Stimulated activated naive B cell treated with anti-CD40 and anti-IgM and Interleukin-4, amounts not matched to agents 10 μg/mL and 1 μg/mL and 100 μg/mL, for 72 hours (primary cell): ENCODE results near the gene PI4K2A.
A peak's percentile ranks its signal among the peaks of the same experiment; 100 is the strongest.
"Not testable (repeated sequence)": the region's sequence is repeated elsewhere in the genome, so short reads cannot be mapped to it uniquely, and the experiment has no call there.

ENCODE experiments used
- ATAC-seq, 2 donors: fragments of 150-1000 bp; cut with Tn5 transposase; replicated peaks; 2 replicates each; pipeline ENCODE4 v1.10.0; 2021; ENCODE audit warnings: moderate library complexity in 1 of 2
- DNase-seq: peaks from one replicate; pipeline ENCODE4 v3.0.0; 2021
- H3K27ac Mint-ChIP-seq: one replicate; pipeline ENCODE4 v1.8.0; 2022; ENCODE audit warnings: mild to moderate bottlenecking, mixed read lengths
- H3K27me3 Mint-ChIP-seq, 2 donors: one replicate each; pipeline ENCODE4 v1.8.0; 2022; ENCODE audit warnings: mixed read lengths in 2 of 2
- H3K36me3 Mint-ChIP-seq, 2 donors: one replicate each; pipeline ENCODE4 v1.8.0; 2022; ENCODE audit warnings: mixed read lengths in 2 of 2, mild to moderate bottlenecking in 1 of 2
- H3K4me1 Mint-ChIP-seq, 2 donors: one replicate each; pipeline ENCODE4 v1.8.0; 2022; ENCODE audit warnings: mixed read lengths in 2 of 2, mild to moderate bottlenecking in 1 of 2
- H3K4me3 Mint-ChIP-seq, 2 donors: one replicate each; pipeline ENCODE4 v1.8.0; 2022; ENCODE audit warnings: mild to moderate bottlenecking in 2 of 2, mixed read lengths in 2 of 2, moderate library complexity in 1 of 2
- H3K9me3 Mint-ChIP-seq, 2 donors: one replicate each; pipeline ENCODE4 v1.8.0; 2022; ENCODE audit warnings: mixed read lengths in 2 of 2, mild to moderate bottlenecking in 1 of 2

The PI4K2A gene

DNA sequence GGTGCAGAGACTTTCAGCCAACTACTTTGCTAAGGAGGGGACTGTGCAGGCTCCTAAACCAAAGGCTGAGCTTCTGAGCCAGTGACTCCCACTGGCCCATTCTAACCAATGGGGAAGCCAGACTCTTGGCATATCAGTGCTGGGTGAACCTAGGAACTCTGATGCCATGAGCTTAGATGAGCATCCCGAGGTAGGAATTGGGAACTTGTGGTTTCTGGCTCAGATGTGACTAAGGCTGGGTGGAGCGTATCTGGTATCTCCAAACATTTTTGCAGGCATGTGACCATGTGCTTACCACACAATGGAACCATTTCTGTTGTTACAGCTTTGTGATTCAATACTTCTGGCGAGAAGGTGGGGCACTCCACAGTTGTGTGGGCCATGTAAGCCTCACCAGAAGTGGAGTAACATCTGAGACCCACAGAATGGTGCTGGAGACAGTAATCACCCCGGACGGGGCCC is 49.1 kb downstream of the PI4K2A start:
- H3K4me3 Mint-ChIP-seq: no peak overlapping the region
- no peak overlapping the region for H3K27ac Mint-ChIP-seq
- peaks cover 0 to 7% of the 10 kb centered on the region in 2 donors for H3K27me3 Mint-ChIP-seq
- peaks cover 9 to 11% of the 10 kb centered on the region in 2 donors for H3K4me1 Mint-ChIP-seq
- H3K9me3 Mint-ChIP-seq: no peaks in the 10 kb centered on the region
- DNase-seq (no peak), ATAC-seq (no peak)
- H3K36me3 Mint-ChIP-seq: no peaks in the 10 kb centered on the region

DNA sequence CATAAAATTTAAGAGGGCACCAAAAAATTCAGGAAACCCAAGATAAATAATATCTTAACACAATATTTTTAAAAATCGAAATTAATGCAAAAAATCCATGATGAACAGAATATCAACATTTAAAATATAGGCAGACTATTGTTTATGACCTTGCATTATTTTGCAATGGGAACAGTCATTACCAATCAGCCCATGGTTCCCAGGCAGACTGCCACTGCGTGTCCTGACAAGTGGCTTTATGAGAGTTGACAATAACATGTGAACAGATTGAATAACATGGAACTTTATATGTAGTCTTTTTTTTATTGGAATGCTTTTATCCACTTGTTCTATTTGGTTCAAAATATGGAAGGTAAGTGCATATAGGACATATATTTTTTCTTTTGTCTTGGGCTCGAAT is 49.7 kb downstream of the PI4K2A start:
- Mint-ChIP-seq H3K9me3 (no peaks in the 10 kb centered on the region), H3K27me3 (peaks cover 0 to 7% of the 10 kb centered on the region in 2 donors), H3K36me3 (no peaks in the 10 kb centered on the region), H3K4me1 (peaks cover 9 to 11% of the 10 kb centered on the region in 2 donors), H3K4me3 (no peak overlapping the region), H3K27ac (no peak overlapping the region)
- DNase-seq: no peak
- ATAC-seq: no peak

DNA sequence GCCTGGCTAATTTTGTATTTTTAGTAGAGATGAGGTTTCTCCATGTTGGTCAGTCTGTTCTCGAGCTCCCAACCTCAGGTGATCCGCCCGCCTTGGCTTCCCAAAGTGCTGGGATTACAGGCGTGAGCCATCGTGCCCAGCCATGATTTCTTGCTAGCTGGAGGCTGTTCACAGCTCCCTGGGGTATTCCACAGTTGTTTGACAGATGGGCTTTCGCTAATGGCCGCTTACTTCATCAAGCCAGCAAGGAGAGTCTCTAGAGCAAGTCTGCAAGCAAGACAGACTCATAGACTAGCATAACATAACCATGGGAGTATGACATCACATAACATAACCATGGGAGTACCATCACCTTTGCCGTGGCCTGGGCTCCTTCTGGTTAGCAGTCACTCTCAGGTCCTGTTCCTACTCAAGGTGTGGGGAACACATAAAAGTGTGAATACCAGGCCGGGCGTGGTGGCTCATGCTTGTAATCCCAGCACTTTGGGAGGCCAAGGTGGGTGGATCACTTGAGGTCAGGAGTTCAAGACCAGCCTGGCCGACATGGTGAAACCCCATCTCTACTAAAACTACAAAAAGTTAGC is 57.7 kb downstream of the PI4K2A start:
- H3K27me3 Mint-ChIP-seq: peaks cover 10 to 19% of the 10 kb centered on the region in 2 donors
- DNase-seq, H3K9me3 Mint-ChIP-seq, H3K4me1 Mint-ChIP-seq, H3K36me3 Mint-ChIP-seq, H3K27ac Mint-ChIP-seq, H3K4me3 Mint-ChIP-seq, ATAC-seq: not testable (repeated sequence)

DNA sequence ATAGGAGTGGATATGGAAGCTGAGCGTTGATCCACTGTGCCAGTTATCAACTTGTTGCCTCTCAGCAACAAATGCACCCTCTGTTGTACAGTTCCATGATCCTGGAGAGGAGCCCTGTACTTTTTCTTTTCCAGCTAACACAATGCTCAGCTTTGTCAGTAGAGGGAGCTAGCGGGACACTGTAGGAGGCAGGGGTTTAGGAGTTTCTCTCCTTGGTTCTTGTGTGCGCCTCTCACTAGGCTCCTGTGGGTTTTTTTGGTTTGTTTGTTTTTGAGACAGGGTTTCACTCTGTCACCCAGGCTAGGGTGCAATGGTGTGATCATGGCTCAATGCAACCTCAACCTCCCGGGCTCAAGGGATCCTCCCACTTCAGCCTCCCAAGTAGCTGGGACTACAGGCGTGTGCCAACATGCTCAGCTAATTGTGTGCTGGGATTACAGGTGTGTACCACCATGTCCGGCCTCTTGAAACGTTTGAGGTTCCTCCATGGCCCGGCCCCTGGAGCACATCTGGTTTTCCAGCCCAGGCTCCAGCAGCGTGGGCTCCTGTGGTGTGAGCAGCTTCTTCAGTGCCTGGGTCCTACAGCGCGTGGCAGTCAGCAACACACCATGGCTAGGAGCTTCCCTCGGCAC is 61.1 kb downstream of the PI4K2A start:
- Mint-ChIP-seq H3K27ac (no peak overlapping the region), H3K9me3 (no peaks in the 10 kb centered on the region), H3K36me3 (no peaks in the 10 kb centered on the region), H3K27me3 (peaks cover 13 to 16% of the 10 kb centered on the region in 2 donors), H3K4me3 (no peak overlapping the region), H3K4me1 (peaks cover 0 to 1% of the 10 kb centered on the region in 2 donors)
- peak; percentile 90 to 93 for ATAC-seq
- peak; percentile 21 for DNase-seq

DNA sequence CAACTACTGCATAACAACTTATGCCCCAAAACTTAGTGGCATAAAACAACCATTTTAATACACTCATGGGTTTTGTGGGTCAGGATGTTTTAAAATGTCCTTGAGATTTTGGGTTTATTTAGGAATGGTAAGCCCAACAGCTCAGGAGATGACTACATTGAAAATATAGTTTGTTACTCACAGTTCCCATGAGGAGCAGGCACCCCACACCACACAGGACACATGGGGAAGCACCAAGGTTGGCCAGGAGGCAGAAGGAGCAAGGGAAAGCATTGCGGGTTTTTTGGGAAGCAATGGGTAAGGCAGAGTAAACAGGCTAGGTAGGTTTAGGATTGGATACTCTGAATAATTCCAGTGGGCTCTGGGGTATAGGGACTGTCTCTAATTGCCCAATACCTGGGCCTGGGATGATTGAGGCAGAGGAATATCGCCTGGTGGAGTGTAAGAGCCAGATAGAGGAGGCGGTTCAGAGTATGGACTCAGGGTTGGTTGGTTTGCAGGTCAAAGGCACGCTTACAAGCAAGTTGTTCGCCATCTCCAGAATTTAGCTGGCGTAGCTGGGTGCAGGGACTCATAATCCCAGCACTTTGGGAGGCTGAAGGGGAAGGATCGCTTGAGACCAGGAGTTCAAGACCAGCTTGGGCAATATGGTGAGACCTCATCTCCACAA is 63.1 kb downstream of the PI4K2A start:
- no peaks in the 10 kb centered on the region for H3K36me3 Mint-ChIP-seq
- H3K9me3 Mint-ChIP-seq: no peaks in the 10 kb centered on the region
- H3K27ac Mint-ChIP-seq: no peak overlapping the region
- H3K27me3 Mint-ChIP-seq: peaks cover 26 to 27% of the 10 kb centered on the region in 2 donors
- ATAC-seq (no peak), DNase-seq (no peak)
- peaks cover 0 to 1% of the 10 kb centered on the region in 2 donors for H3K4me1 Mint-ChIP-seq
- H3K4me3 Mint-ChIP-seq: no peak overlapping the region

DNA sequence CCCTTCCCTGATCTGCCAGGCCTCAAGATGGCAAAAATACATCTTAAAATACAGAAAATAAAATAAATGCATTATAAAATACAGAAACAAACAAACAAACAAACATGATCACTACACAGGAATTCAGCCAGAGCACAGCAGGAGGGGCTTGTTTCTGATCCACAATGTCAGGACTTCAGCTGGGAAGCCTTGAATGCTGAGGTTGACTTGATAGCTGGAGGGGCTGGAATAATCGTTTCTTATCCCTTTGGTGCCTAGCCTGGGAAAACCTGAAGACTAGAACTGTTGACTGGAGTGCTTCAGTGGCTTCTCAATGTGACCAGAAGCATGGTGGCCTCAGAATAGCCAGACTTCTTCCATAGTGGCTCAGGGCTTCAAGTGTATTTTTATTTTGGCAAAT is 63.9 kb downstream of the PI4K2A start:
- H3K4me3 Mint-ChIP-seq: no peak overlapping the region
- H3K27me3 Mint-ChIP-seq: peaks cover 32 to 35% of the 10 kb centered on the region in 2 donors
- no peak overlapping the region for H3K27ac Mint-ChIP-seq
- H3K4me1 Mint-ChIP-seq: peaks cover 1 to 4% of the 10 kb centered on the region in 2 donors
- no peaks in the 10 kb centered on the region for H3K36me3 Mint-ChIP-seq
- no peaks in the 10 kb centered on the region for H3K9me3 Mint-ChIP-seq
- DNase-seq (no peak), ATAC-seq (no peak)

DNA sequence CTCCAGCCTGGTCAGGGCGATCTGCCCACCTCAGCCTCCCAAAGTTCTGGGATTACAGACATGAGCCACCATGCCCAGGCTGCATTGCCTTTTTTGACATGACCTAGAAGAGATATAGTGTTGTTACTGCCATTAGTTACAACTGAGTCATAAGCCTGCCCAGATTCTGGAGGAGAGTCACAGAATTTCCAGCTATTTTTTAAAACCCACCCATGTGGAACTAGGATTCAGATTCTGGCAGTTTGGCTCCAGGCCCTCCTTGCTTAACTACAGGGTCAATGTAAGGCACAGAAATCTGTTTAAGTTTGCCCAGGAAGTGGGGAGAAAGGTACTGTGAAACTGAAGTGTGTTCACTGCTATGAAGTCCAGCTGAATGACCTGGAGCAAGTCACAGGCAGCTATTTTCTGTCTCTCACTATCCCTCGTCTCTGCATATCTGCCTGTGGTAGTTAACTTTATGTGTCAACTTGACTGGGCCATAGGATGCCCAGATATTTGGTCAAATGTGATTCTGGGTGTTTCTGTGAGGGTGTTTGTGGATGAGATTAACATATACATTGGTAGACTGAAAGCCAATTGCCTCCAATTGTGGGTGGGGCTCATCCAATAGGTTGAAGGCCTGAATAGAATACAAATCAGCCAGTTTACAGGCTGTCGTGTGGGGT is 64.7 kb downstream of the PI4K2A start:
- H3K27ac Mint-ChIP-seq: no peak overlapping the region
- H3K36me3 Mint-ChIP-seq: no peaks in the 10 kb centered on the region

DNA sequence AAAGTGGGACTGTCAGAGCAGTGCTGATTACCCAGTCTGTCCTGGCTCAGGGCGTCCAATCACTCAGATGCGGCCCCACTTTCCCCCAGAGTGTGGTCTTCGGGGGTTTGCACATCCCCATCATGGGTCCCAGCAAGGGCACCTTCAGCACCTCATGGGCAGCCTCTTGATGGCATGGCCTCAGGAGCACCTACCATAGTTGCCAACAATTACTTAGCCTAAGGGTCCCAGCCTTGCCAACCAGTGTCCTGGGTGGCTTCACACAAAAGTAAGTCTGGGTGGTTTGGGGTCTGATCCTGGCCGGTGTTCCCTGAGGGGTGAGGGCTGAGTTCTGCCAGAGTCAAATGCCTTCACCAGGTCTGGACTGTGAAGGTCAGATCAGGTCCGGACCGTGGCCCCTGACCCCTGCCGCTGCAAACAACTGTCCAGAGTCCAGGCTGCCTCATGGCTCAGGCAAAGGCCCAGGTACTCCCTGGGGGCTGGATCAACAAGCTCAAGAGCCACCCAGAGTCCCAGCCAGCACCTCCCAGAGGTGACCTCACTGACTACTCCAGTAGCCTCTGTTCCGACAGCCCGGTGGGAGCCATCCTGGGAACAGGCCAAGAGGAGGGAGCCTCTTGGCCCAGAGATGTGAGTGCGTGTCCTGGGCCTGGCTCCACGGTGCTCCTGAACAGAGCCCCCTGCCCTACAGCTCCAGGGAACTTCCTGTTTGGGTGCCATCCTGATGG is 66.8 kb downstream of the PI4K2A start:
- Mint-ChIP-seq H3K27me3 (peaks cover 37 to 54% of the 10 kb centered on the region in 2 donors), H3K27ac (no peak overlapping the region), H3K9me3 (no peaks in the 10 kb centered on the region), H3K4me3 (no peak overlapping the region), H3K4me1 (peaks cover 4 to 9% of the 10 kb centered on the region in 2 donors), H3K36me3 (no peaks in the 10 kb centered on the region)
- ATAC-seq (no peak), DNase-seq (no peak)

More for the DNA sequence above, 64.7 kb downstream of the PI4K2A start:
- DNase-seq: no peak
- peaks cover 1 to 9% of the 10 kb centered on the region in 2 donors for H3K4me1 Mint-ChIP-seq
- H3K4me3 Mint-ChIP-seq: no peak overlapping the region
- H3K27me3 Mint-ChIP-seq: peaks cover 34 to 43% of the 10 kb centered on the region in 2 donors
- H3K9me3 Mint-ChIP-seq: no peaks in the 10 kb centered on the region
- ATAC-seq: no peak

DNA sequence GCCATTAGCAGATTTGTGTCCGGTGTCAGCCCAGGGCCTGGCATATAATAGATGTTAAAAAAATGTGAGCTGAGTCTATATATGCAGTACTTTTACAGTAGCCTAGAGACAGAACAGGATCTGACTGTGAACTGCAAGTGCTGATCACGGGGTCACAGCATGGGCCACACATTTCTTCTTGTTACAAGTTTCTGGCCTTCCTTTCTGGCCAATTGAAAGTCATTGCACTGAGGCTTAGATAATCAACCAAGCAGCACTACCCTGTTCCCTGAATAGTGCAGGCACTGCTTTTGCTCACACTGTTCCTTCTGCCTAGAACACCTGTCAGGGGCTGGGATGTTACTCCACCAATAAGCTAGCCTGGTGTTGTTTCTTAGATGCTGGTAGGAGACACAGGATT is 67.7 kb downstream of the PI4K2A start:
- no peaks in the 10 kb centered on the region for H3K36me3 Mint-ChIP-seq
- H3K4me3 Mint-ChIP-seq: no peak overlapping the region
- H3K27me3 Mint-ChIP-seq: peaks cover 41 to 60% of the 10 kb centered on the region in 2 donors
- ATAC-seq (no peak), DNase-seq (no peak)
- no peak overlapping the region for H3K27ac Mint-ChIP-seq
- H3K9me3 Mint-ChIP-seq: no peaks in the 10 kb centered on the region
- peaks cover 9 to 15% of the 10 kb centered on the region in 2 donors for H3K4me1 Mint-ChIP-seq

DNA sequence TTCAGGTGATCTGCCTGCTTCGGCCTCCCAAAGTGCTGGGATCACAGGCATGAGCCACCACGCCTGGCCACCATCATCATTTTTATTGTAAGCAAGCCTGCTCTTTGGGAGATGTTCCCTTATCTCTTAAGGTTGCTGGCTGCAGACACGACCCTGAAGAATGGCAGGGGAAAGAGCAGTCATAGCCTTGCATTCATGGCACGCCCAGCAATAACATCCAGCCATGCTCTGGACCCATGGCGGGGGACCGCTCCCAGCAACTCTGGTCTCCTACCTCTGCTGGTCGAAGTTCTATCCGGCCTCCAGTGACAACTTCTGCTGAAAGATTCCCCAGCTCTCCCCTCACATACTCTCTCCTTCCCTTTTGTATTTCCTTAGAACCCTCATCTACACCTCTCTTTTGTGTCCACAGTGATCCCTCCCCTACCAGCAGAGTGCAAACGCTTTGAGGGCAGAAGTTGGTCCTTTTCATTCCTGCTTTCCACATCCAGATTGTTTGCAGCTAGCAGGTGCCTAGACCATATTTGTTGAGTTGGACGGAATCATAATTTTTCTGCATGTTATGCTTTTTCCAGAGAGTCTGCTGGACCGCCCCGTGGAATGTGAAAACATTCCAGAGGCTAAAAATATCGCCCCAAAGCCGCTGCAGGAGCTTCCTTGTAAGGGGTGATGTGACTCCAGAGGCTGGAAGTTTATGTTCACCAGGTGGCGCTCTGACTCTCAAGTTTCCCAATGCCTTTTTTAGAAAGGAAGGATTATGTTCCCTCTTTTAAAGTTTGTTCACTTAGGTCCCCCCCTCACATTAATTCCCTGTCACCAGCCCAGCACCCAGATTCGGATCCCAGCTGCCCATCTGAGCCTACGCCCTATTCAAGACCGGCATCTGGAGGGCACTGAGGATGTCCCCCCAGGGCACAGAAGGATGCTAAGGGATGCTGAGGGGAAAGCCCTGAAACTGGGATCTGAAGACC is 68.8 kb downstream of the PI4K2A start:
- H3K36me3 Mint-ChIP-seq: no peaks in the 10 kb centered on the region
- H3K4me3 Mint-ChIP-seq: no peak overlapping the region
- no peaks in the 10 kb centered on the region for H3K9me3 Mint-ChIP-seq
- DNase-seq (no peak), ATAC-seq (no peak)
- no peak overlapping the region for H3K27ac Mint-ChIP-seq
- peaks cover 33 to 63% of the 10 kb centered on the region in 2 donors for H3K27me3 Mint-ChIP-seq
- H3K4me1 Mint-ChIP-seq: peaks cover 11 to 23% of the 10 kb centered on the region in 2 donors

DNA sequence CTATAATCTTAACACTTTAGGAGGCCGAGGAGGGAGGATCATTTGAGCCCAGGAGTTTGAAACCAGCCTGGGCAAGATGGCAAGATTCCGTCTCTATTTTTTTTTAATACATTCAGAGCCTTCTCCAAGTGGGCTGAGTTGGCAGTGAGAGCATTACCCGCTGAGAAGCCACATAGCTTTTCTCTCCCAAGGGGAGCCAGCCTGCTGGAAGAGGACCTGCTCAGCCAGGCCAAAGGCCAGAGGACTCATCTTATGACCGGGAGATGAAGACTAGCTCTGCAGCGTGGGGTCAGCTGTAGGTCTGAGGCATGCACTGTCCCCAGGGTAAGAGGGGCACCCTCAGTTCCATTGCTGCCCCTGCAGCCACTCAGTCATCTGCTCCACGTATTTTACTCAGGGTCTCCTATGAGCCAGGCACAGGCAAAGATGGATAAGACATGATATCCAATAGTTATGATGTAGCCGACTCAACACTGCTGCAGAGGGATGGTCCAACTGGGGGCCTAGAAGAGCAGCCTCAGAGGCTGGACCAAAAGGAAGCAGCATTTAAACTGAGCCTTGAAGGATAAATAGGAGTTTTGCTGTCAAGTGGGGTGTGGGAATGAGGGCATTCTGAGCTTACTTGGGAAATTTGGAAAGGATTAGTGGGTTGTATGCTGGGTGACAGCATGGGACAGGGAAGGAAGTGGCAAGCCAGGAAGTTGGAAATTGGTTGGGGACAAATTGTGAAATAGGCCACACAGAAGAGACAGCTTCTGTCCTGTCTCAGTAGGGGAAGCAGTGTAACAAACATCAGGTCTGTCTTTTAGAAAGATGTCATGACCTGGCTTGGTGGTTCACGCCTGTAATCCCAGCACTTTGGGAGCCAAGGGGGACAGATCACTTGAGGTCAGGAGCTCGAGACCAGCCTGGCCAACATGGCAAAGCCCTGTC is 71.4 kb downstream of the PI4K2A start:
- Mint-ChIP-seq H3K4me3 (peak overlapping the region in 1 of 2 donors; percentile 30), H3K36me3 (no peaks in the 10 kb centered on the region), H3K4me1 (peaks cover 13 to 31% of the 10 kb centered on the region in 2 donors), H3K27ac (no peak overlapping the region), H3K9me3 (no peaks in the 10 kb centered on the region), H3K27me3 (peaks cover 33 to 53% of the 10 kb centered on the region in 2 donors)
- DNase-seq (no peak), ATAC-seq (no peak)

DNA sequence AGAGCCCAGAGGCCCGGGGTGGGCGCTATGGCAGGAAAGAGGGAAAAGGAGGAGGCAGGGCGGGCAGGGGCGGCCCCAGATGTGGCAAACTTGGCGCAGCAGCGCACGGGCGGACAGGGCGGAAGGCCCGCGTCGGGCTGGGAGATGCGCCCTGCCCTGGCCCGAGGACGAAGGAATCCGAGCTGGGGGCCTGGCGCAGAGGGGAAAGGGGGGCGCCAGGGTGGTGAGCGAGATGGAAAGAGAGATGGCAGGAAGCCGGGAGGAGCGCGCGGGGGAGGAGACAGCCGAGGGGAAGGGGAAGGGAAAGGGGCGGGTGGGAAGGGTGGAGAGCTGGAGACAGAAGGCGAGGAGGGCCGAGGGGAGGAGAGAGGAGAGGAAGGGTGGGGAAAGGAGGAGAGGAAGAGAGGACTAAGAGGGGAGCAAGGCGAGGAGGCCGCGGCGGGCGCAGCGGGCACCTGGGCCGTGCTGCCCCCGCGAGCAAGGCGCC is 72.9 kb downstream of the PI4K2A start, which contains the start of gene MARVELD1:
Gene MARVELD1, plus strand, starts transcription at position 392 of the 487 bp plus-strand sequence. CDS start 147 bp downstream, outside the sequence.
- H3K27me3 Mint-ChIP-seq: peaks cover 29 to 43% of the 10 kb centered on the region in 2 donors
- peaks cover 13 to 31% of the 10 kb centered on the region in 2 donors for H3K4me1 Mint-ChIP-seq
- peak within 1 kb of the TSS; percentile 95 to 98 for H3K4me3 Mint-ChIP-seq
- H3K9me3 Mint-ChIP-seq: no peaks in the 10 kb centered on the region
- ATAC-seq: no peak
- no peak for DNase-seq
- H3K36me3 Mint-ChIP-seq: peaks cover 0 to 1% of the 10 kb centered on the region in 2 donors
- H3K27ac Mint-ChIP-seq: peak within 1 kb of the TSS; percentile 97
